Stimulated activated CD4-positive, alpha-beta T cell treated with anti-CD3 and anti-CD28 coated beads, TNF-alpha, amount 100 ng/mL, for 1 hour (primary cell): ENCODE data around the gene MCFD2.
A peak's percentile ranks its signal among the peaks of the same experiment; 100 is the strongest.

Experiments
- DNase-seq, 3 donors: peaks; one replicate each; pipeline ENCODE4 v3.0.0-alpha.2; 2020; ENCODE audit warnings: low read depth in 3 of 3, low spot score in 1 of 3

The MCFD2 gene

DNA sequence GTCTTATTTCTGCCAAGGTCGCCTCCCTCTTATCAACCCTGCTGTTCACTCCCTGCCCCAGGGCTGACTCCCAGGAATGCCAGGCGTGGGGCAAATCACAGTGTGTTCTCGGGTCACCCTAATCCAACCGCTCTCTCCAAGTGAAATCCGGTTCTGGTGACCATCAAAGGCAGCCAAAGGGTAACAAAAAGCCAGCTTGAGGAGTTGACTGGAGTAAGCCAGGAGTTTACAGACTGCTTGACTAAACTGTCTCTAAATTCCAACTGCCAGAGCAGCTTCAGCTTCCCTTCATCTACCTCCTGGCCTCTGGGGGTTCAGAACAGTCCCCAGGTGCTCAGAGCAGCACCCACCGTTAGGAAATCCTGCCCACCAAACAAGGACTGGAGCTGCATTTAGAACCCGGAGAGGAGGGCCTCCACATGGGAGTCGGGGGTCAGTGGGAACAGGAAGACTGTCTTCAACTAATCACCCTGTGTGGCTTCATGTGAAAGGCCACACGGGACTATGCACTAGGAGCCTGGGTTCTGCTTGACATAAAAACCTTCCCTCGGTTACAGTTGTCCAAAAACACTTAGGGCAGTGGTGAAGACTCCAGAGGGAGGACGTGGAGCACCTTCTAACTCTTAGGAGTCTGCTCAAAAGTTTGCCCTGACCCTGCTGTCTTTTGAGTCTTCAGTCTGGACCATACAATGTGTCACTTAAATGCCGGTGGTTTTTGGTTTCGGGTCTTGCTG, 24.2 kb upstream of the MCFD2 start:
- DNase-seq: no peak

- DNase-seq: no peak
Observed at GRCh38 chr2:46937471-46937901, 21.9 kb upstream of the MCFD2 start.

GRCh38 chr2:46936566-46936965, 21.0 kb upstream of the MCFD2 start:
- DNase-seq: no peak

GRCh38 chr2:46935071-46935470, 19.5 kb upstream of the MCFD2 start:
- no peak for DNase-seq

- DNase-seq: no peak
Observed at GRCh38 chr2:46929612-46930011, 14.0 kb upstream of the MCFD2 start.

DNA sequence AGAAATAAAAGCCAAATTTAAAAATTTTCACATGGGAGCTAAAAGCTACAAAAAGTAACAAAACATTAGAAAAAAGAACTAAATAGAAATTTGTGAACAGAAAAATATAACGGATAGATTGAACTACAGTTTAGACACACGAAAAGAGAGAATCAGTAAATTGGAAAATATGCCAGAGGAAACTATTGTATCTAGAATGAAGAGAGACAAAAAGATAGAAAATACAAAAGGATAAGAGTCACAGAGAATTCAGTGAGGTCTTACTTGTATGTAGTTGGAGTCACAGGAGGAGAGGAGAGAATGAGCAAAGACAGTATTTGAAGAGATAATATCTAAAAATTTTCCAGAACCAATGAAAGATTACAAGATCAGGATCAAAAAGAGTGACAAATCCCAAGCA, 11.3 kb upstream of the MCFD2 start:
- no peak for DNase-seq

DNA sequence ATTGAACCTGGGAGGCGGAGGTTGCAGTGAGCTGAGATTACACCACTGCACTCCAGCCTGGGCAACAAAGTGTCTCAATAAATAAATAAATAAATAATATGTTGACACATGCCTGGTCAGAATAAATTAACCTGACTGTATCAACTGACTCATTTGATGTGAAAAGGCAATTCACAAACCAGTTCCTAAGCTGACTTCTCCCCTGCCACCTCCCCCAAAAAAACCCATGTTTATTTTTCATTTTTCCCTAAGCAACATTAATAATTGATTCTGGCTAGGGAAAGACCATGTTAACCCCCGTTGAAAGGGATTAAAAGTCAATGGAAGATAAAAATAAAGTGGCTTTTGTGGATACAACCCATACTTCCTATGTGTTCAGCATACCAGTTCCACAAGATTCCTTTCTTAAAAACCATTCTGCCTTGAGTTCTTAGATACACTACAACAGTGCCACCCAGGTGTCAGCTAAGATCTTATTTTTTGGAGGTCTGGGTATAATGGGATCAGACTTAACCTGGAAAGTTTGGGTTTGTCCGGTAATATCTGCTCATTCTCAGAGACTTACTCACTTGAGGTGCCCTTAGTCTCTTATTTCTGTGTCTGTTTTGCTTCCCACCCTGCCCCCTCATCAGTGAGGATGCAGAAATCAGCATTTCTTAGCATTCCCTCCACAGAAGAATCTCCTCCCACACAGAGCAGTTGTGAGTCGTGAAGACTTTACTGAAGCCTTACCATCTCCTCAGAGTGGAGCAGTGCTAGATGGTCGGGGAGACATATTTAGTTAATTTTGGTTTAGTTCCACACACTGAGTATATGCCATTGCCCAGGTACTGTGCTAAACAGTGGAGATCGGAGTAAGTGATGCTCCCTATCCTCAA, 10.1 kb upstream of the MCFD2 start:
- no peak for DNase-seq

DNA sequence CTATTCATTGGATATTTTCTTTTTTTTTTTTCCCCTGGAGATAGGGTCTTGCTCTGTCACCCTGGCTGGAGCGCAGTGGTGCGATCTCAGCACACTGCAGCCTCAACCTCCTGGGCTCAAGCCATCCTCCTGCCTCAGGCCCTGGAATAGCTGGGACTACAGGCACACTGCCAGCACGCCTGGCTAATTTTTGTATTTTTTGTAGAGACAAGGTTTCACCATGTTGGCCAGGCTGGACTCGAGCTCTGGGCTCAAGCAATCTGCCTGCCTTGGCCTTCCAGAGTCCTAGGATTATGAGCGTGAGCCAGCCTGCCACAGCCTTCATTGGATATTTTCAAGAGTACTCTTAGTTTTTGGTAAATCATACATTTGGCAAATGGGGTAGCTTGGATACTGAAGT, 9.0 kb upstream of the MCFD2 start:
- DNase-seq: no peak

- DNase-seq: no peak
Observed at GRCh38 chr2:46924038-46924437, 8.4 kb upstream of the MCFD2 start.

GRCh38 chr2:46923041-46923528, 7.5 kb upstream of the MCFD2 start:
- no peak for DNase-seq

- no peak for DNase-seq
Observed at GRCh38 chr2:46922606-46923005, 7.0 kb upstream of the MCFD2 start.

DNA sequence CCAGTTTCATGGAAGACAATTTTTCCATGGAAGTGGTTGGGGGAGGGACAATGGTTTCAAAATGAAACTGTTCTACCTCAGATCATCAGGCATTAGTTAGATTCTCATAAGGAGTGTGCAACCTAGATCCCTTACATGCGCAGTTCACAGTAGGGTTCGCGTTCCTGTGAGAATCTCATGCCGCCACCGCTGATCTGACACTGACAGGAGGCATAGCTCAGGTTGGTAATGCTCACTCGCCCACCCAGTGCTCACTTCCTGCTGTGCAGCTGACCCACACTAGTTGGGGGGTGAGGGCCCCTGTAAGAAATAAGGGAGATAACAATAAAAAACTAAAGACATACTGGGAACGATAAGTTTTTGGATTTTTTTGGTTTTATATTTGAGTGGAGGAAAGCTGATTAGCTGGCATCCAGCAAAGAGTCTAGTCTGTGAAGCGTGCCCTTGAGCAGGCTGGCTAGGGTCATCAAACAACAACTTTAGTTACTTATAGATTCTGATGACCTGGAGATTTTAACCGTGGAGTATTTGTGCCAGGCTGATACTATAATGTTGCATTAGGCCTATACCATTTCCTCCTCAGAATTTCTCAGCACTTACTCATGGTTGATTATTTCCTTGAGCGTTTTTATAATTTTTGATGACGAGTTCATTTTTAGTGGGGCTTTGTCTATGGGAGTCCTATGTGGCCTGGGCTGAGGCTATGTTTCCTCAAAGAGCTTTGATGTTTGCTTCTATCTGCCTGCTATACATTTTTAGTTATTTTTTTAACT, 6.3 kb upstream of the MCFD2 start:
- DNase-seq: no peak

- no peak for DNase-seq
Observed at GRCh38 chr2:46917628-46918027, 2.0 kb upstream of the MCFD2 start.

DNA sequence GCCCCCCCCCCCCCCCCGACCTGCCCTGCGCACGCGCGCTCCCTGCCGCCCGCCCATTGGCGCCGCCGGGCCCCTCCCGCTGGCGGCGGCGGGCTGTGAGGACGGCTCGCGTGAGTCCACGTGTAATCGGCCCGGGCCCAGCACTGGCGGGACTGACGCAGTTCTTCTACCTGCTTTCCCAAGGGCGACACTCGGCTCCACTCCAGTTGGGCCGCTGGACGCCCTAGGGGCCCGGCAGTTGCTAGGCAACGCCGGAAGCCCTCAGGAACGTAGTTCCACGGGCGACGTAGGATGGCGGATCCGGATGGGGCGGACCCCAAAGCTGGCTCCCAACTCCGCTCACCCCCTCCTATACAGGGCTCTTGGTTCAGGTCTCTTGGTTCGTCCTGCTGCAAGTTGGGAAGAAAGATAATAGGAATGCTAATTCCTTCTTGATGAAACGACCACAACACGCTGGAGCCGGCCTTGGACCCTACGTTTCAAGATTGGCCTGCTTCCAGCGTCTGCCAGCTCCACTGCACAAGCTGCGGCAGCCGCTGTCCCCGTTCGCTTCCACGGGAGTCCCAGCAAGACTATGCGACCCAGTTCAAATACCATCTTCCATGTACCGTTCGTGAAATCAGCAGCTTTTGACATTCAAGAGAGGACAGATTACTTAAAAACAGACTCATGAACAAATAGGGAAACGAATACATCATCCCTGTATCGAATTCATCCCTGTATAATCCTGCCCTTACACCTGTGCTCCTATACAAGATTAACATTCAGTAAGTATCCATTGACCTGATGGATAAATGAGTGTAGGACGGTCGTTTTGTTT, 415 bp upstream of the MCFD2 start:
- DNase-seq: peak; percentile 44 to 65 (median 47)

DNA sequence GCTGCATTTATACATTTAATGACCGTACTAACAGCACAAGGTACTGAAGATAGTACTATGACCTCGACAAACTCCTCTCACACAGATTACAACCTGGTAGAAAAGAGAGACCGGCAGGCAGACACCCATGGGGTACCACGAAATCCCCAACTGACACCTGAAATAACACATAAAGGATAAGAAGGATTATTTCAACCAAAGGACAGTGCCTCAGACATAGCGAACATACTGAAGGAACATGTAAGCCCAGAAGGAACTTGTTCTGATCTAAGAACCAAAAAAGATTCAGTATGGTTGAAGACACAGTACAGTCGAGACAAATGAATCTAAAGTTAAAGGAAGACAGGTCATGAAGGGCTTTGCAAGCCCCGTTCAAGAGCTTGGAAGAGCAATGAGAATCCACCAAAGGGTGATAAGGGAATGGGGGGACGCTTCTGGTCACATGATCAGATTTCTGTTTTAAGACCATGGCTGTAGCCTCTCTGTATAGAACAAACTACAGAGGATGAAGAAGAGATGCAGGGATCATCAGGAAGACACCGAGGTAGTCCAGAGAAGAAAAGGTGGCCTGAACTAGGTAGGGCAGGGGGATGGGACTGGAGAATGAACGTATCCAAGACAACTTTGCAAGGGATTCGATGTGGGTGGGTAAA, 902 bp downstream of the MCFD2 start:
- no peak for DNase-seq

DNA sequence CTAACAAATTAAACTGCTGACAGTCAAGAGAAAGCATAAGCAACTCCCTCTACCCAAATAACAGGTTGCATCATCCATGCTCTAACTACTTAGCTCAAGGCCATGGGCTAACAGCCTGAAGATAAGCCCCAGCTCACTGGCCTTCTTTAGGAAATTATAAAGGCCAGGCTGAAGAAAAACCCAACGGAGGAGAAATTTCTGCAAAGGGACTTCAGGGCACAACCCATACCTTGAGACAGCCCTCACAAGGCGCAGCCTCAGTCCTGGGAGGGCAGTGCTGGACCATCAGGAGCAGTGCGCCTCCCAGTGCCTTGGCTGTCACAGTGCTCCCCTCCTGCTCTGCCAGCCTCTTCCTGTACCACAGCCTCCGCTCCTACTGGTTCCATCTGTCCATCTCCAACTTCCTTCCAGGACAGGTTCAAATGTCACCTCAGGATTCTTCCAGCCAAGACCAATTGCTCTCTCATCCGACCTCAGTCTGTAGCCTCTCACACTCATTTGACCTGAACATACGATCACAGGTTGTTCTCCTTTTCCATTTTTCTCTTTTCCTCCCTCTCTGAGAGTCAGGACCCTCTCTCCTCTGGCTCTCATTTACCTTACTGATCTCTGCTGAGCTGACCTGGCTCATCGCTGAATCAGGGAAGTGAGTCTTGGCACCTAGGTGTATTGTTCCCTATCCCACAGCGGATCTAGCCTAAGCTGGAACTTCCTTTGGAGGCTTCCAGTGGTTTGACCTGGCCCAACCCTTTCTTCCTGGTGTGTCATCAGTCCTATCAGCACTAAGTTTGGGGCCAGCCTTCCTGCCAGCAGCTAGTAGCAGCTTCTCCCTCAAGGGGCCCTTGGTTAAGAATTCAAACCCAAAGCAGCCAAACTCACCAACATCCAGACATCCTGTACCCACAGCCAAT, 1.9 kb downstream of the MCFD2 start:
- DNase-seq: no peak

DNA sequence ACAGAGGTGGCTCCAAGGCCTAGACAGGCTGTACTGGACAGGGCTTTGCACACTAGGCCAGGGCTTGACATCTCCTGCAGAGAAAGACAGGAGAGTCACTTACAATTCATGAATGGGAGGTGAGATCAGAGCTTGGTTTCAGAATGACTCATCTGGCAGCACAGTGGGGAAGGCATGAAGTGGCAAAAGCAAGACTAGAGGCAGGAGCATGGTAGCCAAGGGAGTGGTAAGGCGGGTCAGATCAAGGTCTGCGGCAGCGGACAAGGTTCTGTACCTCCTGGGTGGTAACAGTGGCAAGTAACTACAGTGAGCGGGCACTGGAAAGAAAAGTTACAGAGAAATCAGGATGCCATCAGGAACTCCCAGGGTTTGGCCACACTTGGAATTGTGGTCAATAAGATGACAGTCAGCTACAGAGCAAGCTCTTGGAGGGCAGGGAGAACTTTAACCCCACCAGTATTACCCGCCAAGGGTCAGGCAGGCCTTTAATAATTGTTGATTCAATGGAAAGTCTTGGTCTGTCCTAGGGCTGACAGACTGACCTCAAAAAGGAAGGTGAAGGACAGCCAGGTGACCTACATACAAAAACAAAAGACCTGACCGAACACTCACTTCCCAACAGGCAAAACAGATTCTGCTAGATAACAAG, 5.7 kb downstream of the MCFD2 start:
- DNase-seq: no peak

- no peak for DNase-seq
Observed at GRCh38 chr2:46909150-46909549, 6.5 kb downstream of the MCFD2 start.
